ENCODE measurements around the gene NOXO1. TPM values are rescaled to one million over a fixed set of nuclear protein-coding genes. Genes with fewer than 3 reads are reported as not detected.
A peak's percentile ranks its signal among the peaks of the same experiment; 100 is the strongest.

NOXO1 gene
- polyA plus RNA-seq, 1 donor from 2014 or later: 8.5 TPM

DNA sequence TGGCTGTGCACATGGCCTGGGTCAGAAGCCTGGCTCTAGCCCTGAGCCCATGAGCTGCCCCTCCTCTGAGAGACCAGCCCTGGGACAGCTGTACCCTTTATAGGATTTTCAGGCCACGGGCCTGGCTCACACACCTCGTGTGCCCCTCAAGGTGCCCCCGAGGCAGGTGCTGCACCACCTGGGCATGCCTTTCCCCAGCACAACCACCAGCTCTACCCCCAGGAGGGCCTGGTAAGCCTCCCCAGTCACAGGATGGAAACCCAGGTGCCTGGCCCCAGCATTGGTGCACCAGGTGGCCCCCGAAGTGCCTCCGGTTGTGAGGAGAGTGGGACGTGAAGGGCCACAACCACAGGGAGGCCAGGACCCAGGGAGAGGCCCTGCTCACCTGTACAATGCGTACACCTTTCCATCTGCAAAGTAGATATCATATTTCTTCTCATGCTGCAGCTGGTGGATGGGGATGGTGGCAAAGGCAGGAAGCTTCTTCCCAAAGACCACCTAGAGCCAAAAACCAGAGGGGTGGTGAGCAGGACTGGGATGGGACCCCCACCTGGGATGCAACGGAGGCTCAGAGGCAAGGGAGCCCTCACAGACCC lies 22.1 kb upstream of the NOXO1 start:
- Histone ChIP-seq H3K36me3 (ENCODE audit: insufficient read depth, low read length) (no peaks in the 10 kb centered on the region), H3K9me3 (ENCODE audit: low read length) (no peaks in the 10 kb centered on the region), H3K27me3 (ENCODE audit: insufficient read depth, low read depth, low read length) (no peaks in the 10 kb centered on the region), H3K9ac (ENCODE audit: low read length) (no peak overlapping the region), H3K4me2 (ENCODE audit: low read length) (no peak overlapping the region), H3K79me2 (replicated peaks; ENCODE audit: insufficient read depth, low read length) (peaks cover 30% of the 10 kb centered on the region), H3F3A (ENCODE audit: insufficient read depth, low read length, poor library complexity, severe bottlenecking) (no peaks in the 10 kb centered on the region), H4K20me1 (ENCODE audit: insufficient read depth) (peaks cover 5% of the 10 kb centered on the region), H2AFZ (ENCODE audit: low read depth, low read length) (no peak overlapping the region), H3K4me3 (ENCODE audit: low read length) (peak overlapping the region; percentile 50), H3K27ac (ENCODE audit: low read length) (no peak overlapping the region), H3K9me2 (ENCODE audit: insufficient read depth, low read length) (no peaks in the 10 kb centered on the region)
- TF ChIP-seq EP300 (conservative IDR thresholded peaks at IDR 0.05; ENCODE audit: poor library complexity, severe bottlenecking) (no peak), POLR2AphosphoS5 (IDR thresholded peaks at IDR 0.05) (no peak)

DNA sequence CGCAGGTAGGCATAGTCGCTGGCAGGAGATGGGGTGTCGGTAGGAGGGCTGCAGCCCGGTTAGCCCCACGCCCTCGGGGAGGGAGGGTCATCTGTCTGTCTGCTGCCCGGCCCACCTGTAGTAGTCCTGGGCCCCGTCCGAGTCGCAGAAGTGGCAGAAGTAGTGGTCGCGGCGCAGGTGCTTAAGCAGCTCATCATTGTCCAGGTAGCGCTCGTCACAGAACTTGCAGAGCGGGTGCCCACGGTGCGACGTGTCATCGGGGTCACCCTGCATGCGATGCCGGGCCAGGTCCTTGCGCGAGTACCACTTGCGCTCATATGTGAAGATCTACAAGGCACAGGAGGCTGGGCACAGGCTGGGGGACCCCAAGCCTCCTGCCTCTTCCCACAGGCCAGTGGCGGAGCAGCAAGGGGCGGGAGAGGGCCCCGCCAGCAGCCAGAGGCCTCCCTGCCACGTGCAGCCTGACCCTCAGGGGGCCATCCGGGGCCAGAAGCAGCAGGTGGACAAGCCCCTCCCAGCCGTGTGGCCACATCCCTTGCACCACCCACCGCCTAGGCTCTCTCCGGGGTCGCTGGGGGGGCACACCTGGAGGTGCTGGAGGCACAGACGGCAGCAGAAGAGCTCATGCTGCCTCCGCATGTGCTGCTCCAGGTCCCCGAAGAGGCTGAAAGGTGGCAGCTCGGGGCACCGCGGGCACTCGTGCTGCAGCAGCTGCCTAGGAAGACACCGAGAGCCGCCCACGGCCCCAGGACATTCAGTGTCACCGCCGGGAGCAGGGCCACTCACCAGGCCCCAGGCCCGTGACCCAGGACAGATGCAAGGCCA lies 21.3 kb upstream of the NOXO1 start:
- Histone ChIP-seq H3K27ac (ENCODE audit: low read length) (no peak overlapping the region), H4K20me1 (ENCODE audit: insufficient read depth) (no peaks in the 10 kb centered on the region), H3K4me3 (ENCODE audit: low read length) (no peak overlapping the region), H2AFZ (ENCODE audit: low read depth, low read length) (no peak overlapping the region), H3K9me3 (ENCODE audit: low read length) (no peaks in the 10 kb centered on the region), H3K4me2 (ENCODE audit: low read length) (no peak overlapping the region), H3F3A (ENCODE audit: insufficient read depth, low read length, poor library complexity, severe bottlenecking) (no peaks in the 10 kb centered on the region), H3K9ac (ENCODE audit: low read length) (no peak overlapping the region), H3K79me2 (replicated peaks; ENCODE audit: insufficient read depth, low read length) (peaks cover 23% of the 10 kb centered on the region), H3K27me3 (ENCODE audit: insufficient read depth, low read depth, low read length) (no peaks in the 10 kb centered on the region), H3K36me3 (ENCODE audit: insufficient read depth, low read length) (no peaks in the 10 kb centered on the region), H3K9me2 (ENCODE audit: insufficient read depth, low read length) (no peaks in the 10 kb centered on the region)
- no peak for TF ChIP-seq EP300 (conservative IDR thresholded peaks at IDR 0.05; ENCODE audit: poor library complexity, severe bottlenecking)

DNA sequence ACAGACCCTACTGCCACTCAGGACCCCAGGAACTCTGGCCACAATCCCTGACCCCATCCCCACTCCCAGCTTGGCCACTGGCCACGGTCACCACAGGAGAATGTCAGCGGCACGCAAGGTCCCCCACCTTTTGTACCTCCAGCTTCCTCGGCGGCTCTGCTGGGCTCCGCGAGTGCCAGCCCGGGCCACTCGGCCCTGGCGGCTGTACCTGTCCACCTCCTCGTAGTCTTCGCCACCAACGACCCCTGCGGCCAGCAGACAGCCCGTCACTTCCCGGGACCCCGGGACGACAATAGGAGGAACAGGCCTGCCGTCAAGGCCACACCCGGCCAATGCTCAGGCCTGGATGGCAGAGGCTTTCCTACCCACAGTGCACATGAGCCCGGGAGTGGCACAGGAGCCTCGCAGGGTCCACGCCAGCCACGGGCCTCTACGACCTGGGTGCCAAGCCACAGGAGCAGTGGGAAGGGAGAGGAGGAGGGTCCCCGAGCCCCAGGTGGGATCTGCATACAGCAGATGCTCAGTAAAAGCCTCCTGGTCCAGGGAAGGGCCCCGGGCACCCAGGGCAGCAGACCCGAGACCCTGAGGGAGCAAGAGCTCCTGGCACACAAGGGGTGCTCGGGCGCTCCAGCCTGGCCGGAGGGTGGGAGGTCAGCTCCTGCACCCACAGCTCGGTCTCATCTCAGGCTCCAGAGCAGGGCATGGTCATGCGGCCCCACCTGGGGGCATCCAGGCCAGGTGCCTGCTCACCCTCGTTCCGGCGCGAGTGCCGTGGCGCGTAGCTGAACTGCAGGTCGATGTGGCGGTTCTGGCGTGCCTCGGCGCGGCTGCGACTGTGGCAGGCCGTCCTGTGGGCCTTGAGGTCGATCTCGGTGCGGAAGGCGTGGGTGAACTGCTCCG lies 20.4 kb upstream of the NOXO1 start:
- H3K4me2 ChIP-seq (ENCODE audit: low read length): no peak overlapping the region
- H3K9me2 ChIP-seq (ENCODE audit: insufficient read depth, low read length): no peaks in the 10 kb centered on the region
- H3K79me2 ChIP-seq (replicated peaks; ENCODE audit: insufficient read depth, low read length): peaks cover 13% of the 10 kb centered on the region
- no peaks in the 10 kb centered on the region for H3K9me3 ChIP-seq (ENCODE audit: low read length)
- no peaks in the 10 kb centered on the region for H4K20me1 ChIP-seq (ENCODE audit: insufficient read depth)
- no peaks in the 10 kb centered on the region for H3K27me3 ChIP-seq (ENCODE audit: insufficient read depth, low read depth, low read length)
- no peak overlapping the region for H2AFZ ChIP-seq (ENCODE audit: low read depth, low read length)
- H3K4me3 ChIP-seq (ENCODE audit: low read length): no peak overlapping the region
- no peak overlapping the region for H3K9ac ChIP-seq (ENCODE audit: low read length)
- TF ChIP-seq MXI1 (conservative IDR thresholded peaks at IDR 0.05; ENCODE audit: poor library complexity, severe bottlenecking): no peak
- TF ChIP-seq, protein P1, sequence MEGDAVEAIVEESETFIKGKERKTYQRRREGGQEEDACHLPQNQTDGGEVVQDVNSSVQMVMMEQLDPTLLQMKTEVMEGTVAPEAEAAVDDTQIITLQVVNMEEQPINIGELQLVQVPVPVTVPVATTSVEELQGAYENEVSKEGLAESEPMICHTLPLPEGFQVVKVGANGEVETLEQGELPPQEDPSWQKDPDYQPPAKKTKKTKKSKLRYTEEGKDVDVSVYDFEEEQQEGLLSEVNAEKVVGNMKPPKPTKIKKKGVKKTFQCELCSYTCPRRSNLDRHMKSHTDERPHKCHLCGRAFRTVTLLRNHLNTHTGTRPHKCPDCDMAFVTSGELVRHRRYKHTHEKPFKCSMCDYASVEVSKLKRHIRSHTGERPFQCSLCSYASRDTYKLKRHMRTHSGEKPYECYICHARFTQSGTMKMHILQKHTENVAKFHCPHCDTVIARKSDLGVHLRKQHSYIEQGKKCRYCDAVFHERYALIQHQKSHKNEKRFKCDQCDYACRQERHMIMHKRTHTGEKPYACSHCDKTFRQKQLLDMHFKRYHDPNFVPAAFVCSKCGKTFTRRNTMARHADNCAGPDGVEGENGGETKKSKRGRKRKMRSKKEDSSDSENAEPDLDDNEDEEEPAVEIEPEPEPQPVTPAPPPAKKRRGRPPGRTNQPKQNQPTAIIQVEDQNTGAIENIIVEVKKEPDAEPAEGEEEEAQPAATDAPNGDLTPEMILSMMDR (IDR thresholded peaks at IDR 0.05; ENCODE audit: poor library complexity, severe bottlenecking): no peak
- H3K27ac ChIP-seq (ENCODE audit: low read length): no peak overlapping the region
- no peaks in the 10 kb centered on the region for H3K36me3 ChIP-seq (ENCODE audit: insufficient read depth, low read length)
- H3F3A ChIP-seq (ENCODE audit: insufficient read depth, low read length, poor library complexity, severe bottlenecking): no peaks in the 10 kb centered on the region

Data from neural cell (in vitro differentiated cells).